ENCODE results near the gene ARHGEF28.

DNA sequence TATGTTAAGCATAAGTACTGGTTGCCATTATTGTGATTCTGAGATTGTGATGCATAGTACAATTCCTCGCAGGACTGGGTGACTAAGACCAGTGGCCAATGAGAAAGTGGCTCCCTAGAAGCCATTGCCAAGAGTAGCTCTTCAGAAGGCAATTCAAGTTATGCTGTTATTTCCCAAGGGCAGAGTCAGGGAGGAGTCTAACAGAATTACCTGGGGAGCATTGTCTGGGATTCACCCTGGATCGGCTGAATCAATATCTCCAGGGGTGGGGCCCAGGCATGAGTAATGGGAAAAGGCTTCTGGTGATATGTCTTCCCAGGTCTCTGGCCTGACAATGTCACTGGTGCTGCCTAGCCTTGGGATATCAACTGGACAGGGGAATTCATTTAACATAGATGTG, 10.9 kb upstream of the ARHGEF28 start:
- TF ChIP-seq, protein P1, sequence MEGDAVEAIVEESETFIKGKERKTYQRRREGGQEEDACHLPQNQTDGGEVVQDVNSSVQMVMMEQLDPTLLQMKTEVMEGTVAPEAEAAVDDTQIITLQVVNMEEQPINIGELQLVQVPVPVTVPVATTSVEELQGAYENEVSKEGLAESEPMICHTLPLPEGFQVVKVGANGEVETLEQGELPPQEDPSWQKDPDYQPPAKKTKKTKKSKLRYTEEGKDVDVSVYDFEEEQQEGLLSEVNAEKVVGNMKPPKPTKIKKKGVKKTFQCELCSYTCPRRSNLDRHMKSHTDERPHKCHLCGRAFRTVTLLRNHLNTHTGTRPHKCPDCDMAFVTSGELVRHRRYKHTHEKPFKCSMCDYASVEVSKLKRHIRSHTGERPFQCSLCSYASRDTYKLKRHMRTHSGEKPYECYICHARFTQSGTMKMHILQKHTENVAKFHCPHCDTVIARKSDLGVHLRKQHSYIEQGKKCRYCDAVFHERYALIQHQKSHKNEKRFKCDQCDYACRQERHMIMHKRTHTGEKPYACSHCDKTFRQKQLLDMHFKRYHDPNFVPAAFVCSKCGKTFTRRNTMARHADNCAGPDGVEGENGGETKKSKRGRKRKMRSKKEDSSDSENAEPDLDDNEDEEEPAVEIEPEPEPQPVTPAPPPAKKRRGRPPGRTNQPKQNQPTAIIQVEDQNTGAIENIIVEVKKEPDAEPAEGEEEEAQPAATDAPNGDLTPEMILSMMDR (IDR thresholded peaks at IDR 0.05; ENCODE audit: low read depth, low read length, poor library complexity, severe bottlenecking) = no peak
- TF ChIP-seq EZH2phosphoT487 (IDR thresholded peaks at IDR 0.05; ENCODE audit: borderline replicate concordance, low read length) = no peak

All from DOHH2 (cell line).